Panc1 (cell line): ENCODE data around the gene GPC6. TPM values are rescaled to one million over a fixed set of nuclear protein-coding genes. Genes with fewer than 3 reads are reported as not detected.

Experiments
- ATAC-seq: fragments of 200-7000 bp; cut with Tn5 transposase; 2 replicates; pipeline ENCODE4 v1.9.1; 2020; ENCODE audit warnings: mild to moderate bottlenecking, moderate library complexity
- BruUV-seq: library from RNA; stranded (reverse); fragments of 400-500 nt; replicated peaks from 2 replicates; lab custom pipeline; 2021; lab: Mats Ljungman, UMichigan
- CTCF ChIA-PET: fragments of 300-600 bp; sonication (Branson Sonifier 250); formaldehyde crosslinking; loops from one replicate; lab custom pipeline; 2022; ENCODE audit warnings: antibody characterized with exemption; lab: Charles Lee
- POLR2A ChIA-PET: fragments of 300-600 bp; sonication (Branson Sonifier 250); formaldehyde crosslinking; loops from one replicate; lab custom pipeline; 2022; ENCODE audit warnings: antibody characterized with exemption; lab: Charles Lee
- DNase-seq: peaks from one replicate; pipeline ENCODE4 v3.0.0-alpha.2; 2010; ENCODE audit warnings: low read depth, low spot score
- H3K27ac ChIP-seq: 2 replicates; pipeline ENCODE4 v1.5.1; 2011; ENCODE audit warnings: mild to moderate bottlenecking, low read length, inconsistent platforms
- H3K27me3 ChIP-seq: fragments of 200-500 bp; sonication (Bioruptor generic); 2 replicates; pipeline ENCODE4 v1.6.0; 2014; ENCODE audit warnings: low read length, inconsistent platforms; ENCODE audit not compliant: control insufficient read depth, insufficient read depth
- H3K36me3 ChIP-seq: fragments of 200-500 bp; sonication (Bioruptor generic); 2 replicates; pipeline ENCODE4 v1.5.1; 2014; ENCODE audit warnings: inconsistent platforms, mild to moderate bottlenecking, low read length, moderate library complexity; ENCODE audit not compliant: control insufficient read depth, insufficient read depth
- H3K4me1 ChIP-seq: 2 replicates; pipeline ENCODE4 v1.5.1; 2011; ENCODE audit warnings: inconsistent platforms, mild to moderate bottlenecking, low read length, moderate library complexity; ENCODE audit not compliant: control insufficient read depth, insufficient read depth
- H3K4me3 ChIP-seq, 2 experiments: 2 replicates each; pipeline ENCODE4 v1.5.1; 2011 to 2012; ENCODE audit warnings: low read depth in 2 of 2, low read length in 2 of 2, mild to moderate bottlenecking in 2 of 2, inconsistent platforms in 1 of 2, moderate library complexity in 1 of 2
- H3K9me3 ChIP-seq: fragments of 200-500 bp; sonication (Bioruptor generic); 2 replicates; pipeline ENCODE4 v1.5.1; 2014; ENCODE audit warnings: low read depth, mild to moderate bottlenecking, inconsistent platforms, low read length, moderate library complexity; ENCODE audit not compliant: control insufficient read depth, insufficient read depth
- POLR2AphosphoS5 ChIP-seq: IDR thresholded peaks from 2 replicates; pipeline ENCODE4 v1.6.1; 2012; ENCODE audit warnings: mild to moderate bottlenecking, low read depth, low read length, moderate library complexity
- SIN3A ChIP-seq: IDR thresholded peaks from 2 replicates; pipeline ENCODE4 v1.6.1; 2012; ENCODE audit warnings: low read depth, mild to moderate bottlenecking, low read length, moderate library complexity, borderline replicate concordance; ENCODE audit not compliant: insufficient read depth
- TCF7L2 ChIP-seq: IDR thresholded peaks from 2 replicates; pipeline ENCODE4 v1.6.1; 2011; ENCODE audit warnings: mild to moderate bottlenecking, low read depth, low read length, inconsistent platforms
- in situ Hi-C: cut with HindIII; loops from 2 replicates; pipeline ENCODE4 v1.10.0; 2016; ENCODE audit warnings: low sequenced_read_pairs, low pct_unique_long_range_greater_than_20kb
- intact Hi-C: fragments of 100-400 bp; cut with micrococcal nuclease; formaldehyde crosslinking; loops from one replicate; pipeline ENCODE4 v1.10.0; 2022; ENCODE audit not compliant: unreplicated experiment
- total RNA-seq: library from RNA; stranded (reverse); gene quantifications from one replicate; pipeline ENCODE4 v1.2.1, GENCODE V29; 2021; ENCODE audit not compliant: unreplicated experiment
- TF ChIP-seq, protein P1 (sequence below), 2 experiments: IDR thresholded peaks; 2 replicates each; pipeline ENCODE4 v1.6.1; 2011 to 2012; ENCODE audit warnings: low read depth in 2 of 2, control low read depth in 1 of 2, low read length in 1 of 2, mild to moderate bottlenecking in 1 of 2, moderate library complexity in 1 of 2; ENCODE audit not compliant: insufficient read depth in 1 of 2
- TF ChIP-seq, protein P2 (sequence below): fragments of 450-650 bp; IDR thresholded peaks from 2 replicates; pipeline ENCODE4 v1.5.1; 2017; ENCODE audit warnings: mild to moderate bottlenecking

The GPC6 gene
- total RNA-seq, 1 experiment from 2014 or later: 4.8 TPM

DNA sequence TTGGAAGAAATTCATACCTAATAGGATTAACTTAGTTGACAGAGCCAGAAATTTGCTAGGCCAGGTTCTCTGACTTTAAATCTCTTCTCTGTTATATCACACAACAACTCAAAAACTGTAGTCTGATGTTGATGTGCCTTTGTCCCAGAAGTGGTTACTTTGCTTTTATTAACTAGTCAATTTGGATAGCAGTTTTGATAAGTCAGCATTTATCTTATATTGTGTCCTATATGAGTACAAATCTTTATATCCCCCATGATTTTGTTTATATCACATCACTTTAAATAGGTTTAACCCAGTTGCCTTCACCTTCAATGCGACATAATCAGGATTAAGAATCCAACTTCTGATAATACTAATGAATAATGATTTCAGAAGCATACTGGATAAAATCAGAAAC is 459.3 kb downstream of the GPC6 start:
- no TSS peak for BruUV-seq
- H3K4me1 ChIP-seq: no peaks in the 10 kb centered on the region
- POLR2A ChIA-PET: no interaction called here
- H3K27me3 ChIP-seq: no peaks in the 10 kb centered on the region
- CTCF ChIA-PET: no interaction called here
- no peak overlapping the region for H3K4me3 ChIP-seq
- DNase-seq (no peak), ATAC-seq (no peak)
- intact Hi-C loops (no loop called here), in situ Hi-C loops (no loop called here)
- H3K27ac ChIP-seq: no peak overlapping the region
- TF ChIP-seq TCF7L2 (no peak), SIN3A (no peak), POLR2AphosphoS5 (no peak)
- TF ChIP-seq, protein P1, sequence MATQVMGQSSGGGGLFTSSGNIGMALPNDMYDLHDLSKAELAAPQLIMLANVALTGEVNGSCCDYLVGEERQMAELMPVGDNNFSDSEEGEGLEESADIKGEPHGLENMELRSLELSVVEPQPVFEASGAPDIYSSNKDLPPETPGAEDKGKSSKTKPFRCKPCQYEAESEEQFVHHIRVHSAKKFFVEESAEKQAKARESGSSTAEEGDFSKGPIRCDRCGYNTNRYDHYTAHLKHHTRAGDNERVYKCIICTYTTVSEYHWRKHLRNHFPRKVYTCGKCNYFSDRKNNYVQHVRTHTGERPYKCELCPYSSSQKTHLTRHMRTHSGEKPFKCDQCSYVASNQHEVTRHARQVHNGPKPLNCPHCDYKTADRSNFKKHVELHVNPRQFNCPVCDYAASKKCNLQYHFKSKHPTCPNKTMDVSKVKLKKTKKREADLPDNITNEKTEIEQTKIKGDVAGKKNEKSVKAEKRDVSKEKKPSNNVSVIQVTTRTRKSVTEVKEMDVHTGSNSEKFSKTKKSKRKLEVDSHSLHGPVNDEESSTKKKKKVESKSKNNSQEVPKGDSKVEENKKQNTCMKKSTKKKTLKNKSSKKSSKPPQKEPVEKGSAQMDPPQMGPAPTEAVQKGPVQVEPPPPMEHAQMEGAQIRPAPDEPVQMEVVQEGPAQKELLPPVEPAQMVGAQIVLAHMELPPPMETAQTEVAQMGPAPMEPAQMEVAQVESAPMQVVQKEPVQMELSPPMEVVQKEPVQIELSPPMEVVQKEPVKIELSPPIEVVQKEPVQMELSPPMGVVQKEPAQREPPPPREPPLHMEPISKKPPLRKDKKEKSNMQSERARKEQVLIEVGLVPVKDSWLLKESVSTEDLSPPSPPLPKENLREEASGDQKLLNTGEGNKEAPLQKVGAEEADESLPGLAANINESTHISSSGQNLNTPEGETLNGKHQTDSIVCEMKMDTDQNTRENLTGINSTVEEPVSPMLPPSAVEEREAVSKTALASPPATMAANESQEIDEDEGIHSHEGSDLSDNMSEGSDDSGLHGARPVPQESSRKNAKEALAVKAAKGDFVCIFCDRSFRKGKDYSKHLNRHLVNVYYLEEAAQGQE (IDR thresholded peaks at IDR 0.05; ENCODE audit: insufficient read depth in 1 of 2, low read depth in 2 of 2, low read length in 1 of 2): no peak
- TF ChIP-seq, protein P2, sequence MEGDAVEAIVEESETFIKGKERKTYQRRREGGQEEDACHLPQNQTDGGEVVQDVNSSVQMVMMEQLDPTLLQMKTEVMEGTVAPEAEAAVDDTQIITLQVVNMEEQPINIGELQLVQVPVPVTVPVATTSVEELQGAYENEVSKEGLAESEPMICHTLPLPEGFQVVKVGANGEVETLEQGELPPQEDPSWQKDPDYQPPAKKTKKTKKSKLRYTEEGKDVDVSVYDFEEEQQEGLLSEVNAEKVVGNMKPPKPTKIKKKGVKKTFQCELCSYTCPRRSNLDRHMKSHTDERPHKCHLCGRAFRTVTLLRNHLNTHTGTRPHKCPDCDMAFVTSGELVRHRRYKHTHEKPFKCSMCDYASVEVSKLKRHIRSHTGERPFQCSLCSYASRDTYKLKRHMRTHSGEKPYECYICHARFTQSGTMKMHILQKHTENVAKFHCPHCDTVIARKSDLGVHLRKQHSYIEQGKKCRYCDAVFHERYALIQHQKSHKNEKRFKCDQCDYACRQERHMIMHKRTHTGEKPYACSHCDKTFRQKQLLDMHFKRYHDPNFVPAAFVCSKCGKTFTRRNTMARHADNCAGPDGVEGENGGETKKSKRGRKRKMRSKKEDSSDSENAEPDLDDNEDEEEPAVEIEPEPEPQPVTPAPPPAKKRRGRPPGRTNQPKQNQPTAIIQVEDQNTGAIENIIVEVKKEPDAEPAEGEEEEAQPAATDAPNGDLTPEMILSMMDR: no peak
- H3K36me3 ChIP-seq: no peaks in the 10 kb centered on the region
- no peaks in the 10 kb centered on the region for H3K9me3 ChIP-seq

DNA sequence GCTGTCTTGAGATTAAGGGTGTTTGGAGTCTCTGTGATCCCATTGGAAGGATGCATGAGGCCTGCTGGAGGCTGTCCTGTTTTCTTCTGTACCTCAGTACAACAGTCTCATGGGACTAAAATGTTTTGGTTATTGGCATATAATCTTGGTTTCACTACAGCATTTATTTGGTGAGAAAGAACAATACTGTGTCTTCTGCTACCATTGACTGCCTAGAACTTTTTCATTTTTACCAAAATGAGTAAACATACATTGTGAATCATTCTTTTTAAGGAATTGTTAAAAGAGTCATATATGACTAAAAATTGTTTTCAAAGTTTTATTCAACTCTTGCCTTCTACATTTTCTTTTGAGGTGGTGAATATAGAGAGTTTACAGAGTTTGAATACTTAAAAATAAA is 459.8 kb downstream of the GPC6 start:
- no peak overlapping the region for H3K27ac ChIP-seq
- H3K27me3 ChIP-seq: no peaks in the 10 kb centered on the region
- H3K36me3 ChIP-seq: no peaks in the 10 kb centered on the region
- ChIA-PET CTCF (no interaction called here), POLR2A (no interaction called here)
- no peaks in the 10 kb centered on the region for H3K4me1 ChIP-seq
- no TSS peak for BruUV-seq
- H3K9me3 ChIP-seq: no peaks in the 10 kb centered on the region
- H3K4me3 ChIP-seq: no peak overlapping the region
- intact Hi-C loops (no loop called here), in situ Hi-C loops (no loop called here)
- TF ChIP-seq POLR2AphosphoS5 (no peak), SIN3A (no peak), TCF7L2 (no peak)
- TF ChIP-seq, protein P1 (IDR thresholded peaks at IDR 0.05; ENCODE audit: insufficient read depth in 1 of 2, low read depth in 2 of 2, low read length in 1 of 2): no peak
- TF ChIP-seq, protein P2: no peak
- DNase-seq: no peak
- ATAC-seq: no peak
